NCI-H1092 treated with DMSO at 0.1 percent for 48 hours (cell line): Measurements from ENCODE around the gene SLC47A1.
"Not testable (repeated sequence)": the region's sequence is repeated elsewhere in the genome, so short reads cannot be mapped to it uniquely, and the experiment has no call there.

Experiments used
- DNase-seq: peaks from one replicate; lab custom pipeline; 2025; lab: John Stamatoyannopoulos, UW

Gene SLC47A1

DNA sequence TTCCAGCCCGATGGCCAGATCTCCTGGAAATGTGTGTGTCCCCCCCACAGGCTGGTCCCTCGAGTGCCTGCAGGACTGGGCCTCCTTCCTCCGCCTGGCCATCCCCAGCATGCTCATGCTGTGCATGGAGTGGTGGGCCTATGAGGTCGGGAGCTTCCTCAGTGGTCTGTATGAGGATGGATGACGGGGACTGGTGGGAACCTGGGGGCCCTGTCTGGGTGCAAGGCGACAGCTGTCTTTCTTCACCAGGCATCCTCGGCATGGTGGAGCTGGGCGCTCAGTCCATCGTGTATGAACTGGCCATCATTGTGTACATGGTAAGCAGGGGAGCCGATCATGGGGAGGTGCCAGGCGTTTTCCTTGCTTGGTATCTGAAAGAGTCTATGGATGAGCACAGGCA, 22.1 kb downstream of the SLC47A1 start:
- DNase-seq: no peak

DNA sequence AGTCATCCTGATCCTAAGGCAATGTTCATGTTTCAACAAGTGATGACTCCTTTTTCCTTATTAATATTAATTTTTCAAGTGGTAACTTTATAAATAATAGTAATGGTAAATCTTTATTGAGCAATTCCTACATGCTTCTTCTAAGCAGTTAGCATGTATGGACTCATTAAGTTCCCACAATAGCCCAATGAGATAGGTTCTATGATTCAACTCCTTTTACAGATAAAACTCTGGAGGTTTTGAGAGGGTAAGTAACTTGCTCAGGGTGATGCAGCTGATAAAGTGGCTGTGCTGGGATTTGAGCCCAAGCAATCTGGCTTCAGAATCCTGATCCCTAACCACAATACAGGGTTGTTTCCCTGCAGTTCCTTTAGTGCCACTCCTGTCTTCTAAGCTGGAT, 25.3 kb downstream of the SLC47A1 start:
- DNase-seq: no peak

DNA sequence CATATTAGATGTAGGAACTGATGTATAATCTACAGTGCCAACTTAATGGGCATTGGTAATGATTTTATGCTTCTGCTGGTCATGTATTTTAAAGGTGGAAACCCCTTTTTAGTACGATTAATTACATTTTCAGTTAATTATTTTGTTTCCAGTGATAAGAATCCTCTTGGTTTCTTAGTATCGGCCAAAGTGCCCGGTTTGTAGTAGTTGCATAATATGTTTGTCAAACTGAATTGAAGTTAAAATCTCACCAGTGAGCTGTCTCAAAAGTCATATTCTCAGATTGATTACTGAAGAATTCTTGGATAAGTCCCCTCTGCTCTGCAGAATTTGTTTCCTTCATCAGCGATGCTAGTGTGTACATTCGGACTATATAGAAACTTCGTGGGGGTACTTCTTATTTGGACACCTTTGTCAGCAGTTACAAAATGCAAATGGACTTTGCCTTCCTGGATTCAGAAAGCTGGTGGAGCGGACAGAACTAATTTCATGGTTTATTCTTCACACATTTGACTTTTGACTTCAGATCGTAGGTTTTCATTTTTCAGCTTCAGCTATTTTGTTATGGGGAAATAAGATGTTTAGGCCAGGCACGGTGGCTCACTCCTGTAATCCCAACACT, 28.2 kb downstream of the SLC47A1 start:
- no peak for DNase-seq

DNA sequence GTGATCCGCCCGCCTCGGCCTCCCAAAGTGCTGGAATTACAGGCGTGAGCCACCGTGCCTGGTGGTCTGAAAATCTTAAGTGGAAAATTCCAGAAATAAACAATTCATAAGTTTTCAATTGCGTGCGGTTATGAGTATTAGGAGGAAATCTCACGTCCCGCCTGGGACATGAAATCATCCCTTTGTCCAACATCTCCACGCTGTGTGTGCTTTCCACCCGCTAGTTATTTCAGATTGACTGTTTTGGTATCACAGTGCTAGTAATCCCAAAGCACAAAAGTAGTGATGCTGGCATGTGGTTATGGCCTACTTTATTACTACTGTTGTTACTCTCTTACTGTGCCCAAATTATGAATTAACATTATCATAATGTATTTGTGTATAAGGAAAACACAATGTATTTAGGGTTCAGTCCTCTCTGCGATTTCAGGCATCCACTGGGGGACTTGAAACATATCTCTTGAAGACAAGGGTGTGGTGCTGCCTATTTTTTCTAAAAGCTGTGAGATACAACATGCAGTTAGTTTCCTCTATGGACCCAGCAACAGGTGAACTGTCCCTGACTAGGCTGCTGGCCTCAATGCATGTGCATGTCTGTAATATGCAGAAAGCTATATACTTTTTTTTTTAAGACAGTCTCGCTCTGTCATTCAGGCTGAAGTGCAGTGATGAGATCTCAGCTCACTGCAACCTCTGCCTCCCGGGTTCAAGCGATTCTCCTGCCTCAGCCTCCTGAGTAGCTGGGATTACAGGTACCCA, 32.3 kb downstream of the SLC47A1 start:
- no peak for DNase-seq

DNA sequence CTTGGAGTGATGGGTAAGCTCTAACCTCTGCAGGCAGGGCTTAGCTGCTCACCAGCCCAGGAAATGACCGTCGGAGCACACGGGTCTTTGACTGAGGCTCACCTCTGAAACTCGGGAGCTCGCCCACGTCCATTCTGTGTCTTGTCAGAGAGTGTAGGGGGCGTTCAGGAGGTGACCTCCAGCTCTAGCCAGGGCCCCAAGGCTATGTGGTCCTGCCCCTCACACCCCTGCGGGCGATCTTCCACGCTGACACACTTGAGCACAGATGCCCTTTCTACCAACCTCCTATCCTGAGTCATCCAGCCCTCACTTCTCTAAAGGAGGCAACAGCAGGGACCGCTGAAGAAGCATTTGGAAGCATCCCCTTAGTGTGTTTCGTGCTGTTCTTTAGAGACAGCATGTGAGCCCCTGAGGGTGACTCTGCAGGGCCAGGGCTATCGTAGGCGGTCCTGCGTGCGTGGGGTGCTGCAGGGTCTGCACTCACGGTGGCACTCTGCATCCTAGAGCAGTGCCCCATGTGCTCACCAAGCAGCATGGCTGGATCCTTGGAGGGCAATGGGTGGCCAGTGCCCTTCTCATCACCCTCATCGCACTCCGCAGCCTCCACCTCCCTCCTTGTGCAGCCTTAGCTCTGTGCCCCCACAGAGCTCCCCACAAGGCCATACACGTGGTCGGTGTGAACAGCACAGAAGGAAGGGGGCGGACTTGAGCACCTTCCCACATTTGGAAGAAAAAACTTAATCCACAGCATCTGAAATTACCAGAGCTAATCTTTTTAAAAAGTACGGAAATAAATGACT, 33.8 kb downstream of the SLC47A1 start:
- no peak for DNase-seq

DNA sequence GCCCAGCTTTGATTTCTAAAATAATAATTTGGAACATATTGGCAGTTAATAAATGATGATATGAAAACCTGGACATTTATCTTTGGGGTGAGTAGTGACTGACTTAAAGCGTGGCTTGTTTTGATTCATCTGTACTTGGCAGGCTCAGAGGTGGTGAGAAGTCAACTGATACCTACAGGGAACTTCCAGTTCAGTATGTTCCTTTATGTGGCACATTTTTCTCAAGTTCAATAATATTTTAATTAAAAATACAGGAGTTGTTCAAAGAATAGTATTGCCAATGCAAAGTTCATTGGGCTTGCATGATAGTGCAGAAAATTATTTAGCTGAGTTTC, 34.3 kb downstream of the SLC47A1 start:
- no peak for DNase-seq

DNA sequence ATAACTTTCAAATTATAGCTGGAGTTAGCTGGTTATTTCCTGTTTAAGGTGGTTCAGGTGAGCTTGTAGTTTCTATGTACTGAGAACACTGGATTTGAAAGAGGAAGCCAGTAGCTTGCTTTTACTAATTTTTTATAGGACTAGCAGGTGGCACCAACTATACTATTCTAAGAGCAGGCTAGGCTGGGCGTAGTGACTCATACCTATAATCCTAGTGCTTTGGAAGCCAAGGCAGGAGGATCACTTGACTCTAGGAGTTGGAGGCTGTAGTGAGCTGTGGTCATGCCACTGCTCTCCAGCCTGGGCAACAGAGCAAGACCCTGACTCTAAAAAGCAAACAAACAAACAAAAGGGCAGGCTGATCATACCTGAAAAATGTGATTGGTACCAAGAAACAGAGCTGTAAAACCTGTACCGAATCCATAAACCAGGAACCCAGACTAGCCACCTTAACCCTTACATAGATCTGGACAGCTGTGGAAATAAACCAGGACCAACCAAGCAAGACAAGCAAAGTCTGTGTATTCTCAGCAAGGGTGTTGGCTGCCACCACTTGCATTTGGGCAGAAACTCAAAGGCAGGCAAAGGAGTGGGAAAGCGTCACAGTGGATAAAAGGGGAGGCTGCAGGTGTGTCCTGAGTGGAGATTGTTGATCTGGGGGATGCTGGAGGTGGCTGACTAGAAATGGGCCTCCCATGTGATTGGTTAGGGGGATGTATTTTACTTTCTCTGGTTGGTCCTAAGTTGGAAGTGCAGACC, 36.3 kb downstream of the SLC47A1 start:
- no peak for DNase-seq

DNA sequence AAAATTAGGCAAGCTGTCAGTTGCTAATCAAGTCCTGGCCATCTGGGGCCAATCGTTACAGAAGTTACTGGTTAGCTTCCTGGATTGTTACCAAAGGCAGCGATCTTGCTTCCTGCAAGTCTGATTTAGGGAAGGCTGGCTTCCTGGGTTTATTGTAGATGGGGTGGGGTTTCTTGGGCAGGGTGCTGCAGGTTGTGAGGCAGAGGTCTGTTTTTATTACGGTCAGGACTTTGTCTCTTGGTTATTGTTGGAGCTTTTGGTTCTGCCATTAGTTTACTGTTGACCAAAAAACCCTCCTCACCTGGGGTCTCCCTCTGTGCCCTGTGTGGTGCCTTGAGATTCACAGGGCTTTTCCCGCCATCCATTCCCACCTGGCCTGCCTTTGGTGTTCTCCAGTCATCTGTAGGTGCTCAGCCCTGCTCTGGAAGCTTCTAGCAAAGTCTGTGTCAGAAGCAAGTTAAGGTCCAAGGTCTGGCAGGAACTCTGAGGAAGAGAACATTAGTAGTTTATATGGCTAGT, 36.9 kb downstream of the SLC47A1 start:
- no peak for DNase-seq

DNA sequence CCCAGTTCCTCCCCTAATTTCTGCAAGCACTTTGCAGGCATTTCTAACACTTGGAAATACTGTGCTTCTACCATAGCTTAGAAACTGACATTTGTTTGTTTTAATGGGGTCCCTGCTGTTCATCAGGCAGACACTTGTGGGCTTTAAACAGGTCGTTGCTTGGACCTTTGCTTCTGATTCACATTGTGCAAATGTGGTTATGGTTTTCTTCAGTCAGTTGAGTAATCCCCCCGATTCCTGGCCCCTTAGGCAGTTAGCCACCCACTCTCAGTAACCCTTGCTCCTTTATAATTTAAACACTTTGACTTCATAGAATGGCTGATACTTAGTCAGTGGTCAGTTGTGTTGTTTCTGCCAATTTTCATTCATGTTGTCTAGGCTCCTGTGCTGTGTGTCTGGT, 39.4 kb downstream of the SLC47A1 start:
- DNase-seq: no peak

DNA sequence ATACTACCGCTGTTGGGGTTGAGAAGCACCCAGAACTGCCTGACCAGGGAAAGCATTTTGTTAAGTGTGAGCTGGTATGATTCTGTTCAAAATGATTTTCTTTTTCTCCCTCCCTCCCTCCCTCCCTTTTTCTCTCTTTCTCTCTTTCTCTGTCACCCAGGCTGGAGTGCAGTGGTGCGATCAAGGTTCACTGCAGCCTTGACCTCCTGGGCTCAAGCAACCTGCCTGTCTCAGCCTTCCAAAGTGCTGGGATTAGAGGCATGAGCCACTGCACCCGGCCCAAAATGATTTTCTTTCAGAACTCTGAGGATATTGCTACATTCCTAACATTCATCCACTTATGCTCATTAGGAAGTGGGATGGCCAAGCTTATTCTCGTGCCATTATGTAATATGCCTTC, 41.3 kb downstream of the SLC47A1 start:
- no peak for DNase-seq

DNA sequence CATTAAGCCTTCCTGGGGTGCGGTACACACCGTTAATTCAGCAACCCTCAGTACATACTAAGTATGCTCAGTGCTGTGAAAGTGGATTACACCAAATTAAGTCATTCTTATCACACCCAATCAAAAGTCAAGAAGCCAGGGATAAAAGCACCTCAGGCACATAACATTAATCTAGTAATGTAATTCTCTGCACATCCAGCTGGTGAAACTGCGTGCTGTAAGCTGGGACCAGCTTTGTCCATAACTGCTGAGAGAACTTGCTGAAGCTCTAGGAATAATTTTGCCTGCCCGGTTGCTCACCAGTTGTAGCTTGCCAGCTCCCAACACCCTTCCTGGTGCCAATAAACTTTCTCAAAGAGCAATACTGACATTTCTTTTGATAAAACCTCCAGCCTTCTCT, 44.9 kb downstream of the SLC47A1 start:
- DNase-seq: no peak

DNA sequence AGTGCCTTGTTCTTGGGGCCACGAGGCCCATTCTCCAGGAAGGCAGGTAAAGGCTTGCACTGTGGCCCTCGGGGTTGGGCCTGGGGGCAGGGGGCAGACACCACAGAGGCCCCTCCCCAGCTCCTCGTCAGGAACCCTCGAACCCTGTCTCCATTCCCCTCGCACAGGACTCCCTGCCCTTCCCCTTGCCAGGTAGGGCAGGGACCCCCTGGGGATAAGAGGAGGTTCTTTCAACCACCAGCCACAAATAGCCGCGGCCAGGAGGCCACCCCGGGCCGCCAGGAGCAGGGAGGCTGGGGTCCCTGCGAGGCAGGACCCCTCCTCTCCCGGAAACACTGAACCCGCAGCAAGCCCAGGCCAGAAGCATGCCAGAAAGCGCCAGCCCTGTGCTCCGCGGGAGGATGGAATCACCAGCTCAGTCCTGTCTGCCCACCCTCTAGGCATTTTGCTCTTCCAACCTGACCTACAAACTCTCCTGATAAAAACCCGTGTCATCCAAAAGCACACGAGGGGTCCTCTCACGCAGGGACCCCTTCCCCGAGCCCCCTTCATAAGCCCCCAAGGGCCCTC, 45.6 kb downstream of the SLC47A1 start:
- no peak for DNase-seq

DNA sequence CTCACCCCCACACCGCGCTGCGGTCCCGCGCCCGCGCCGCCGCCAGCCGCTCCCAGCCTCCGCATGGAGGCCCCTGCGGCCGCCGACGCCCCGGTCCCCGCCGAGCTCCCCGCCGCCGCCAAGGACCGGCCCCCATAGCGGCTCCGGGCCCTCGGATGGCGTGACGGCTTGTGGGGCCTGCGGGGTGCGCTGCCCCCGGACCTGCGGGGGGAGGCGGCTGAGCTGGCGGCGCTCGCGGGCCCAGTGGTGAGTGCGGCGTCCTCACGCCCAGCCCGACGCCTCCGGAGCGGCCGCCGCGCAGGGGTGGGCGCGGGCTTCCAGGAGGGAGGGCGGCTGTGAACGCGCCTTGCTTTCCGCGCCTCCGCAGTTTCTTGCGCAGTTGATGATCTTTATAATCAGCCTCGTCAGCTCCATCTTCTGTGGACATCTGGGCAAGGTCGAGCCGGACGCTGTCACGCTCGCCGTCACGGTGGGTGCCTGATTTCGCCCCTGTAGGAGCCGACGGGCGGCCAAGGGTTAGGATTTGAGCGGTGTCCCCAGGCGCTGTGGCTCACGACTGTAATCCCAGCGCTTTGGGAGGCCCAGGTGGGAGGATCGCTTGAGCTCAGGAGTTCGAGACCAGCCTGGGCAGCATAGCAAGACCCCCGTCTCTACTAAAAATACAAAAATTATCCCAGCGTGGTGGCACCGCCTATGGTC, 46.4 kb downstream of the SLC47A1 start:
- peak; percentile 20 for DNase-seq

DNA sequence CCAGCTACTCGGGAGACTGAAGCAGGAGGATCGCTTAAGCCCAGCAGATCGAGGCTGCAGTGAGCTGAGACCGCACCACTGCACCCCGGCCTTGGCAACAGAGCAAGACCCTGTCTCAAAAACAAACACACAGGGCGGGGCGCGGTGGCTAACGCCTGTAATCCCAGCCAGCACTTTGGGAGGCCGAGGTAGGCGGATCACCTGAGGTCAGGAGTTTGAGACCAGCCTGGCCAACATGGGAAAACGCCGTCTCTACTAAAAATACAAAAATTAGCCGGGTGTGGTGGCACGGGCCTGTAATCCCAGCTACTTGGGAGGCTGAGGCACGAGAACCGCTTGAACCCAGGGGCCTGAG, 46.9 kb downstream of the SLC47A1 start:
- not testable (repeated sequence) for DNase-seq

DNA sequence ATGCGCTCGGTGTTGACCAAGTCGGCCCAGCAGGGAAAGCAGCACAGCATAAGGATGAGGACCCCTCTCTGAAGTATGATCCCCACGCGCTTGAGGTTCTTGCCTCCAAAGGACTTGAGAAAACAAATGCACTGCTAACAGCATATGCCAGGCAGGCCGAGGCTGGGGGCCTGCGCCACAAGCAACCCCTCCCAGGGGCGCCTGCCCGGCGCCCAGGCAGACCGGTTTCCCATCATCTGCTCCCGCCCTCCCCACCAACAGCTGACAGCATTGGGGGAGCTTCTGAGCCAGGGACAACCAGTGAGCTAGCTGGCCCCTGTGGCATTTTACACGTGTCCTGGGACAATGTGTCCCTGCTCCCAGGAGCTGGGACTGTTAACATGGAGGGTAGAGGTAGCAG, 48.5 kb downstream of the SLC47A1 start:
- not testable (repeated sequence) for DNase-seq

DNA sequence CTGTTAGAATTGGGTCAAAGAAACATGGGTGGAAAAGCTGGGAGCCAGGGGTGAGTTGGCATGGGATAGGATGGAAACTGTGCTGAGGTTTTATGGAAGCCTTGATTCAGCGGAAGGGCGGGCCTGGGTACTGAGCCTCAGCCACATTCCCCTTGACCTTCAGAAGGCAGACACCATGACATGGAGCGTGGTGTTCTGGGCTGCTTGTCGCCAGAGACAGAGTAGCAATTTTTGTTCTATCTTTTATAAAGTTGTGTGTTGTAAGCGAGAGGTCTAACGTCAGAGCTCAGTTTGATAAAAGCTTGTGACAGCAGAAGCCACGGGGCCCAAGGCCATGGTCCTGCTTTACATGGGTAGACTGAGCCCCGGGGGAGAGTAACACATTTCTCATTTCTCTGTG, 50.2 kb downstream of the SLC47A1 start:
- no peak for DNase-seq

DNA sequence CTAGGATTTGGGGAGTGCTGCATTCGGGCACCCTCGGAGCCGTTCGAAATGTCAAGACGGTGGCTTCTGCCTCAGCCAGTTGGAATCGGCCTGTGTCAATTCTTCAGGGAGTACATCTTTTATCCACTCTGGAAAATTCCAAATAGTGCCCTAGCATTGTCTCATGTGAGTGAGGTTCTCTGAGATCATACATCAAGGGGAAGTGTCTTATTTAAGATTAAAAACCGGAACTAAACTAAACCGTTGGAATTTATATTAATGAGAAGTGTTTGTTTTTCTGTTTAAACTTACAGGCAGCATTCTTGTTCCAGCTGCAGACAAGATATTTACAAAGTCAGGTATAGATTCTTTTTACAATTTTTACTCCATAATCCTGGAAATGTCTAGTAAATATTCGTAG, 56.8 kb downstream of the SLC47A1 start:
- DNase-seq: no peak

DNA sequence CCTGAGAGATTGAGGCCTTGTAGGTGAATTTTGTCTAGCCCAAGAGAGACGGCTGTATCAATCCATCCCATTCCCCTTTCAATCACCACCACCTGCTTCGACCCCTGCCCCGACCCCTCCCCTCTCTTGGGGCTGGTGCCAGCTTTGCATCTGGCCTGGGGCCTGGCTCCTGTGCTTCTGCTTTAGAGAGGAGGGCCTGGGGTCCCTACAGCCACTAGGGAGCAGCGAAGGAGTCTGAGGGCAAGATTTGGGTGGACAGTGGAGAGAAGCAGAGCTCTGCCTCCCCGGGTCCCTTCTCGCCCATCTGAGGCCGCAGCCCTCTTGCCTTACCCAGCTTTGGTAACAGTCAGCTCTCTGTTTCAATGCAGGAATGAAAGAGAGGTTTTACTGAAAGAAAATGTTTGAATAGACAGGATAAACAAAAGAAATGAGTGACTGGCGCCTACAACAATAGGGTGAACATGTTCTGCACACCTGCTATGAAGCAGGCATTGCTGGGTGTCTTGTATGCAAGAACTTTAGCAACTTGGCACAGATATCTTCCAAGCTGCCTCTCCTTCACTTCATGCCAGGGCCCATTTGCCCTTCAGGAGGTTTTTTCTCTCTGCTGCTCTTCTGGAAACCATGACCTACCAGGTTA, 57.4 kb downstream of the SLC47A1 start:
- peak; percentile 1 for DNase-seq

DNA sequence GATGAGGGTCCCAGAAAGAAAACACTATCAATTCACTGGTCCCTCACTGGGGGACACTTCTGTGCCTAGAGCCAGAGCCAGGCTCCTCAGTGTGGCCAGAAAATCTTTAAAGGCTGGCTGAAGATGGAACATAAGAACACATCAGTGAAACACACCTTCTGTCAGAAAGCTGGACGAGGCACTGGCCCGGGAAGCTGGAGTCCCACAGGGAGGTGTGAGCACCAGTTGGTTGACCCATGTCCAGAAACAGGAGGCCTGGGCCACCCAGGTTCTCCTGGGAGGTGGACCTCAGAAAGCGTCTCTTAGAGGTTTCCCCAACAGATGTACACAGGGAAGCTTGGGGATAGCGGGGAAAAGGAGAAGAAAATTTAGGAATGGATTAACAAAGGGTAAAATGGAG, 58.7 kb downstream of the SLC47A1 start:
- DNase-seq: no peak

DNA sequence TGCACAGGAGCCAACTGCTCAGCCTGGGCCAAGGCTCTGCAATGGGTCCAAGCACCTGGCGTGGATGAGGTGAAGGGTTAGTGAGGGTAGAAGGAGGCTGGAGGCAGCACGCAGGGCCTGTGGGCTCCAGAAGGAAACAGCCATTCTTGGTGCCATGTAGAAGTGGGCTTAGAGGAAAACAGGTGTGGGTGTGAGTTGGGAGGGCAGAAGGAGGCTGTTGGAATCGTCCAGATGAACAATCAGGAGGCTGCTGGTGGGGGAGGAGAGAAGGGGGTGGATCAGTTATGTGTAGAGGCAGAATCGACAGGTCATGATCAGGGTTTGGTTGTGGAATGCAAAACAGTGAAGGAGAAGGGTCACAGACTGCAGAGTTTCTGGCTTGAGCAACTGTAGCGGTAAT, 63.2 kb downstream of the SLC47A1 start:
- no peak for DNase-seq

DNA sequence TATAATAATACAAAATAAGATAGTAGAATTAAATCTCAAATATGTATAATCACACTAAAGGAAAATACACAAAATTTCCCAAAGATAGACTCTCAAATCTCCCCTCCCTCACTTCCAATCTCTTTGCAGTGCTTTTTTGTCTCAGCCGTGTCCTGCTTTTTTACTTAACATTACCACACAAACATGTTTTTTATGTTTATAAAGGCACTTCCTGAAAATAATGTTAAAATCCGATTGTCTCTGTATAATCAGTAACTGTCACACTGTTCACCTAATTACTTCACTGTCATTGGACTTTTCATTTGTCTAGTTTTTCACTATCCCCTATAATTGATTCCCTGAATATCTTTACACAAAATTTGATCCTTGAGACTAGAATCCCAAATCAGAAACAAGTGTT, 76.7 kb downstream of the SLC47A1 start:
- DNase-seq: no peak
